Testis (tissue), 2 donors: Measurements from ENCODE around the gene TULP4.

Experiments
- CTCF ChIP-seq, 3 experiments: fragments of 450-650 bp in 2 of 3; fragments of 200-600 bp in 1 of 3; sonication (generic) in 1 of 3; IDR thresholded peaks; one replicate each; pipeline ENCODE4 v1.5.1; 2016 to 2019; ENCODE audit warnings: antibody characterized with exemption in 3 of 3, mild to moderate bottlenecking in 2 of 3, moderate library complexity in 1 of 3
- POLR2A ChIP-seq: fragments of 450-650 bp; IDR thresholded peaks from one replicate; pipeline ENCODE4 v1.6.1; 2017; ENCODE audit warnings: antibody characterized with exemption, mild to moderate bottlenecking, moderate library complexity

- no peak for TF ChIP-seq CTCF (IDR thresholded peaks at IDR 0.05)
- no peak for TF ChIP-seq POLR2A
Measured at GRCh38 chr6:158536891-158537798, 224.9 kb downstream of the TULP4 start.
